H1 (cell line): ENCODE data around the gene FAM241B. TPM values are rescaled to one million over a fixed set of nuclear protein-coding genes. Genes with fewer than 3 reads are reported as not detected.

Experiments
- EGR1 ChIP-seq: IDR thresholded peaks from 2 replicates; pipeline ENCODE4 v1.6.1; 2011; ENCODE audit warnings: low read depth, low read length, borderline replicate concordance
- SIX5 ChIP-seq: IDR thresholded peaks from 2 replicates; pipeline ENCODE4 v1.6.1; 2011; ENCODE audit warnings: mild to moderate bottlenecking, low read depth, low read length
- TBP ChIP-seq: IDR thresholded peaks from 2 replicates; pipeline ENCODE4 v1.6.1; 2011; ENCODE audit warnings: low read depth, low read length, improper control_type of control experiment
- polyA plus RNA-seq, 7 experiments: library from polyadenylated mRNA; depleted of rRNA in 3 of 7; stranded (reverse) in 5 of 7; unstranded in 2 of 7; fragments of >200 nt in 5 of 7; fragments of 200-250 nt in 2 of 7; gene quantifications; 1 replicate in 5 of 7; 2 replicates in 1 of 7; 4 replicates in 1 of 7; pipeline versions ENCODE4 v1.2.1 to v1.2.3, GENCODE V29; 2011 to 2013; ENCODE audit warnings: missing spikeins in 2 of 7, mixed read lengths in 2 of 7
- total RNA-seq: library from RNA; stranded (reverse); fragmentation: NEBNext Ultra II Directional; extraction: Animal tissue kit (Norgen Biotek cat#: 25700); gene quantifications from 2 replicates; pipeline ENCODE4 v1.2.1, GENCODE V29; 2021
- TF ChIP-seq, protein P1 (sequence below): fragments of 300-600 bp; sonication (generic); IDR thresholded peaks from 2 replicates; pipeline ENCODE4 v1.7.1; 2012; ENCODE audit warnings: low read length, moderate library complexity, mild to moderate bottlenecking, inconsistent platforms; ENCODE audit not compliant: insufficient replicate concordance

The FAM241B gene
- total and polyA plus RNA-seq, 2 of the 8 experiments (the other 6 are each of a cell fraction or from before 2014, with no cell fraction given): 19.3 to 30.1 TPM

DNA sequence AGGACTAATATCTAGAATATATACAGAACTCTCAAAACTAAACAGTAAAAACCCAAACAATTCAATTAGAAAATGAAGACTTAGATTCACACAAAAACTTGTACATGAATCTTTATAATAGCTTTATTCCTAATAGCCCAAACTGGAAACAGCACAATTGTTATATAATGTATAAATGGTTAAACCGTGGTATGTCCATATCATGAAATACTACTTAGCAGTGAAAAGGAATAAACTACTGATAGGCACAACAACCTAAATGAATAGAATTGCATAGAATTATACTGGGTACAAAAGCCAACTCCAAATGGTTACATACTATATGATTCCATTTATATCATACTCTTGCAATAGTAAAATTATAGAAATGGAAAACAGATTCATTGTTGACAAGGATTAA, 21.0 kb upstream of the FAM241B start (continued):
- TF ChIP-seq, protein P1, sequence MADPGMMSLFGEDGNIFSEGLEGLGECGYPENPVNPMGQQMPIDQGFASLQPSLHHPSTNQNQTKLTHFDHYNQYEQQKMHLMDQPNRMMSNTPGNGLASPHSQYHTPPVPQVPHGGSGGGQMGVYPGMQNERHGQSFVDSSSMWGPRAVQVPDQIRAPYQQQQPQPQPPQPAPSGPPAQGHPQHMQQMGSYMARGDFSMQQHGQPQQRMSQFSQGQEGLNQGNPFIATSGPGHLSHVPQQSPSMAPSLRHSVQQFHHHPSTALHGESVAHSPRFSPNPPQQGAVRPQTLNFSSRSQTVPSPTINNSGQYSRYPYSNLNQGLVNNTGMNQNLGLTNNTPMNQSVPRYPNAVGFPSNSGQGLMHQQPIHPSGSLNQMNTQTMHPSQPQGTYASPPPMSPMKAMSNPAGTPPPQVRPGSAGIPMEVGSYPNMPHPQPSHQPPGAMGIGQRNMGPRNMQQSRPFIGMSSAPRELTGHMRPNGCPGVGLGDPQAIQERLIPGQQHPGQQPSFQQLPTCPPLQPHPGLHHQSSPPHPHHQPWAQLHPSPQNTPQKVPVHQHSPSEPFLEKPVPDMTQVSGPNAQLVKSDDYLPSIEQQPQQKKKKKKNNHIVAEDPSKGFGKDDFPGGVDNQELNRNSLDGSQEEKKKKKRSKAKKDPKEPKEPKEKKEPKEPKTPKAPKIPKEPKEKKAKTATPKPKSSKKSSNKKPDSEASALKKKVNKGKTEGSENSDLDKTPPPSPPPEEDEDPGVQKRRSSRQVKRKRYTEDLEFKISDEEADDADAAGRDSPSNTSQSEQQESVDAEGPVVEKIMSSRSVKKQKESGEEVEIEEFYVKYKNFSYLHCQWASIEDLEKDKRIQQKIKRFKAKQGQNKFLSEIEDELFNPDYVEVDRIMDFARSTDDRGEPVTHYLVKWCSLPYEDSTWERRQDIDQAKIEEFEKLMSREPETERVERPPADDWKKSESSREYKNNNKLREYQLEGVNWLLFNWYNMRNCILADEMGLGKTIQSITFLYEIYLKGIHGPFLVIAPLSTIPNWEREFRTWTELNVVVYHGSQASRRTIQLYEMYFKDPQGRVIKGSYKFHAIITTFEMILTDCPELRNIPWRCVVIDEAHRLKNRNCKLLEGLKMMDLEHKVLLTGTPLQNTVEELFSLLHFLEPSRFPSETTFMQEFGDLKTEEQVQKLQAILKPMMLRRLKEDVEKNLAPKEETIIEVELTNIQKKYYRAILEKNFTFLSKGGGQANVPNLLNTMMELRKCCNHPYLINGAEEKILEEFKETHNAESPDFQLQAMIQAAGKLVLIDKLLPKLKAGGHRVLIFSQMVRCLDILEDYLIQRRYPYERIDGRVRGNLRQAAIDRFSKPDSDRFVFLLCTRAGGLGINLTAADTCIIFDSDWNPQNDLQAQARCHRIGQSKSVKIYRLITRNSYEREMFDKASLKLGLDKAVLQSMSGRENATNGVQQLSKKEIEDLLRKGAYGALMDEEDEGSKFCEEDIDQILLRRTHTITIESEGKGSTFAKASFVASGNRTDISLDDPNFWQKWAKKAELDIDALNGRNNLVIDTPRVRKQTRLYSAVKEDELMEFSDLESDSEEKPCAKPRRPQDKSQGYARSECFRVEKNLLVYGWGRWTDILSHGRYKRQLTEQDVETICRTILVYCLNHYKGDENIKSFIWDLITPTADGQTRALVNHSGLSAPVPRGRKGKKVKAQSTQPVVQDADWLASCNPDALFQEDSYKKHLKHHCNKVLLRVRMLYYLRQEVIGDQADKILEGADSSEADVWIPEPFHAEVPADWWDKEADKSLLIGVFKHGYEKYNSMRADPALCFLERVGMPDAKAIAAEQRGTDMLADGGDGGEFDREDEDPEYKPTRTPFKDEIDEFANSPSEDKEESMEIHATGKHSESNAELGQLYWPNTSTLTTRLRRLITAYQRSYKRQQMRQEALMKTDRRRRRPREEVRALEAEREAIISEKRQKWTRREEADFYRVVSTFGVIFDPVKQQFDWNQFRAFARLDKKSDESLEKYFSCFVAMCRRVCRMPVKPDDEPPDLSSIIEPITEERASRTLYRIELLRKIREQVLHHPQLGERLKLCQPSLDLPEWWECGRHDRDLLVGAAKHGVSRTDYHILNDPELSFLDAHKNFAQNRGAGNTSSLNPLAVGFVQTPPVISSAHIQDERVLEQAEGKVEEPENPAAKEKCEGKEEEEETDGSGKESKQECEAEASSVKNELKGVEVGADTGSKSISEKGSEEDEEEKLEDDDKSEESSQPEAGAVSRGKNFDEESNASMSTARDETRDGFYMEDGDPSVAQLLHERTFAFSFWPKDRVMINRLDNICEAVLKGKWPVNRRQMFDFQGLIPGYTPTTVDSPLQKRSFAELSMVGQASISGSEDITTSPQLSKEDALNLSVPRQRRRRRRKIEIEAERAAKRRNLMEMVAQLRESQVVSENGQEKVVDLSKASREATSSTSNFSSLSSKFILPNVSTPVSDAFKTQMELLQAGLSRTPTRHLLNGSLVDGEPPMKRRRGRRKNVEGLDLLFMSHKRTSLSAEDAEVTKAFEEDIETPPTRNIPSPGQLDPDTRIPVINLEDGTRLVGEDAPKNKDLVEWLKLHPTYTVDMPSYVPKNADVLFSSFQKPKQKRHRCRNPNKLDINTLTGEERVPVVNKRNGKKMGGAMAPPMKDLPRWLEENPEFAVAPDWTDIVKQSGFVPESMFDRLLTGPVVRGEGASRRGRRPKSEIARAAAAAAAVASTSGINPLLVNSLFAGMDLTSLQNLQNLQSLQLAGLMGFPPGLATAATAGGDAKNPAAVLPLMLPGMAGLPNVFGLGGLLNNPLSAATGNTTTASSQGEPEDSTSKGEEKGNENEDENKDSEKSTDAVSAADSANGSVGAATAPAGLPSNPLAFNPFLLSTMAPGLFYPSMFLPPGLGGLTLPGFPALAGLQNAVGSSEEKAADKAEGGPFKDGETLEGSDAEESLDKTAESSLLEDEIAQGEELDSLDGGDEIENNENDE: no peak
- no peak for TF ChIP-seq TBP
- TF ChIP-seq EGR1: no peak
- no peak for TF ChIP-seq SIX5
